ENCODE results near the gene CHCHD4.

CHCHD4 gene

DNA sequence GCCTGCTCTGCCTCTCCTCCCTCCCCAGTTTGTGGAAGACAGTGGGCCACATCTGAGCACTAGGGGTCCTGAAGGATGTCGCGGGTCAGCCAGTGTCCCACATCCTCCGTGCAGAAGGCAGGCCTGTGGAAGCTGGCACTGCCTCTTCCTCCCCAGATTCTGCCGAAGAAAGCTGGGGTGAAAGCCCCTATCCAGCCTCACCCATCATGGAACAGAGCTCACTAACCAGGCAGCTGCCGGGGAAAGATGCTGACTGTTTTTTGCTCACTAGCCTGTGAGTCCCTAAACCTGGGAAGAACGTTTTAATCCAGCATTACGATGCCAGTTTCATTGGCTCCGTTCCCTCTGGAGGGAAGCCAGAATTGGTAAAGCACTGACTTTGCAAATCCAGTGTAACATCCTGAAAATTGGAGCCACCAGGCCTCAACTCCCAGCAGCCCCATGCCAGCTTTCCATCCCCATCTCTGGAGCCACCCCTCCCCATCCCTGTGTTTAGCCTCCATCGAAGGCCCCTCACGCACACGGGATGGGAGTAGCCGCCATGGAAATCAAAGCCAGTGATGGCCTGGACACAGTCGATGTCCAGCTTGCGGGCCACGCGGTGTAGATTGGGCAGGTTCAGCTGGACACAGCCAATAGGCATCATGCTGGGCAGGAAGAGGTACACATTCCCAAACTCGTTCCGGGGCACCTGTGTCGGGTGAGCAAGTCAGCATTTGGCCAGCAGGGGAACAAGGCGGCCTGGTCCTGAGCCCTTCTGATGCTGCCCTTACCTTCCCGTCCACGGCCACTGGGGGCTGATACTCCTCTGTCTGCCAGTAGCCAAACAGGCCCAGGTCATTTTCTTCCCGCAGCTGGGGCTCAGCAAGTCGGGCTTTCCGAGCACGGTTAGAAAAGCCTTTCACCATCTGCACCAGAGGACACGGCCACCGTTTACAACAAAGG lies 23.6 kb upstream of the CHCHD4 start:
- no peak for DNase-seq

DNA sequence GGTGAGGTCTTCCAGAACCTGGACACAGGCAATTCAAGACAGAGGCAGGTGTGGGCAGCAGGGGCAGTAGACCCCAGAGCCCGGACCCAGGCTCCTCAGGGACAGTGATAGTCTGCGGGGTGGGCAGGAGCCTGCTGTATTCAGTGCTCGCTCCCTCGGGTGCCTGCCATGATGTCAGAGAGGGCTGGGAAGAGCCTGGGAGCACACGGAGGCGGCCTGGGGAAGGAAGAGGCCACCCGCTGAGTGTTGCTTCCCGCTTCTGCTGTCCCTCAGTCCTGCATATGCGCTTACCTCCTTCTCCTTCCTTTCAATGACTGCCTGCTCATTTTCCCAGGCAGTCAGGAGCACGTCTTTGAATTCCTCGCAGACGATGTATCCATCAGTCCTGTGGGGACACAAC lies 22.9 kb upstream of the CHCHD4 start:
- peak; percentile 26 for DNase-seq

DNA sequence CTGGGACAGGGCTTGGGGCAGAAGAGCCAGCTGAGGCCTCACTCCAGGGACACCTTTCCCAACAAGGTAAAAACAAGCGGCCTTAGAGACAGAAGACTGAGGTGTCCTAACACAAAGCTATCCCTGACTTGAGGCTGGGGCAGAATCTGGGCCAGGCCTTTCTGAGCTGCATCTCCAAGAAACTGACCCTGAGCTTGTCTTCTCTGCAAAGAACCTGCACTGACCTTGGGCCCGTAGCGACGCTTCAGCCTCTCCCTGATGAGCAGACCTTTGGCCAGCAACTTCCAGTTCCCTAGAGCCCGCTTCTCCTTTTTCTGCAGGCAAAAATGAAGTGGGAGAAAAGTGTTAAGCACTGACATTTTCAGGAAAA lies 22.4 kb upstream of the CHCHD4 start:
- peak; percentile 49 for DNase-seq

DNA sequence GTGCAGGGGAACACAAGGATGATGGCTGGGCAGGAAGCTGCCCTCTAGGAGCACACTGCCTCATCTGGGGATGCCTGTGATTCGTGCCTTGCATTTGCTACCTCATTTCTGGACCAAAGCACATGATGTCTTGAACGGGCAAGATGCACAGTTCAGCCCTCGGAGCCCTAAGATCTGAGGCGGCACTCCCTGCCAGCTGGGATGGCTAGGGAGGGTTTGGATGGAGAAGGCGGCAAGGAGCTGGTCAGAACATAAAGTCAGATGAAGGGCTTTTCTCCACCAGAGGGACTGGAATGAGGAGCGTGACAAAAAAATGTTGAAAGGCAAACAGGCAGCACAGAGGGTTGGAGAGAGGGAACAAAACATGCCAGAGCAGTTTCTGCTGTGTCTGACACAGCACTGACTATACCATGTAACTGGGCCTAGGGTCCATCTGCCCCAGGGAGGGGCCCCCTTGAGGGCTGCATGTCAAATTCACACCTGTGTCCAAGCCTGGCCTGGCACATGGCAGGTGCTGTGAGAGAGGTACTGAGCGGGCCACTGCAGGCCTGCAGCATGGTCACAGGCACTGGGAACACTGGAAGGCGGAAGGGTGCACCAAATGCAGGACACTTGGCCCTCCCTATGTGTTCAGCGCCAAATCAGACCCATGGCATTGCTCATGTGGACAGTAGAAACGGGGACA lies 21.9 kb upstream of the CHCHD4 start:
- no peak for DNase-seq

DNA sequence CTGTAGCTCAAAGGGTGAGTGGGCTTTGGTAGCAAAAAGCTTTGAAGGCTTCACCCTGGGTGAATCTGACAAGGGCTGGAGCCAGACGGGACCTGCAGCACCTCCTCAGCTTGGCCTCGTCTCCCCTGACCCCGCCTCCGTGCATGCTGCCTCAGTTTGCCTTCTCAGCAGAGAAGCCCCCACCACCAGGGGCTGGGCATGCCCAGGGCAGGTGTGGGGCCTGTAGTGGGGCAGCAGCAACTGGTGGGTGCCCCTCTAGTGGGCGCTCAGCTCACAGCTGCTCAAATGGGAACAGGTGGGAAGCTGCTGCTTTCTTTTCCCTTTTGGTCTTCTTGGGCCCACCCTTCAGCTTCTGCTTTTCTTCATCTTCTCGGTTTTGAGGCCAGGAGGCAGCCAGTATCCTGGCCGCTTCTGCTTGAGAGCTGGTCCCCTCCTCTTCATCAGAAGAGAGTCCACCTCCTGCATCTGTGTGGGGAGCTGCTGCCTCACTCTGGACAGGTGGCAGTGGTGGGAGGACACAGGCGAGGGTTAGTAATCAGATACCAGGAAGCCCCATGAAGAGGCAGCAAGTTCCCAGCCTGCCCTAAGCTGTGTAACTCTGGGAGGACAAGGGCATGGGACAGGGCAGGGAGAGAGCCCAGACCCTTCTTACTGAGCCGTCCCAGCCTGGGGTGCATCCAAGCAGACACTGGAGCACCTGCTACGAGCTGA lies 21.2 kb upstream of the CHCHD4 start:
- no peak for DNase-seq

DNA sequence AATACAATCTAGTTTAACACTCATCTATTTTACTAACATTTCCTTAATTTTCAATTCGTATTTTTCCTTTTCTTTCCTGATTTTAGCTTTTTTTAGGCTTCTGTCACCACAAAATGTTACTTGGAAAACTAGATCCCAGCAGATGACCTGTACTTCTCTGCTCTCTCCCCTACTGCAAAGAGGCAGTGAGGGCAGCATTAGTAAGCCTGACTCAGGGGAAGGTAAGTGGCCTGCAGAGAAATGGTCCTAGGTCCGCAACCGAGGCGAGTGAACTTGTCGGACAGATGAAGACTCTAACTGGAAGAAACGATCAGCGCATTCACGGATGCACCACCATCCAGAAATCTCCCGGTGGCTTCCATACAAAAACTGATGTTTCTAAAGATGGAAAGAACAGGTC lies 20.6 kb upstream of the CHCHD4 start:
- DNase-seq, result no peak

DNA sequence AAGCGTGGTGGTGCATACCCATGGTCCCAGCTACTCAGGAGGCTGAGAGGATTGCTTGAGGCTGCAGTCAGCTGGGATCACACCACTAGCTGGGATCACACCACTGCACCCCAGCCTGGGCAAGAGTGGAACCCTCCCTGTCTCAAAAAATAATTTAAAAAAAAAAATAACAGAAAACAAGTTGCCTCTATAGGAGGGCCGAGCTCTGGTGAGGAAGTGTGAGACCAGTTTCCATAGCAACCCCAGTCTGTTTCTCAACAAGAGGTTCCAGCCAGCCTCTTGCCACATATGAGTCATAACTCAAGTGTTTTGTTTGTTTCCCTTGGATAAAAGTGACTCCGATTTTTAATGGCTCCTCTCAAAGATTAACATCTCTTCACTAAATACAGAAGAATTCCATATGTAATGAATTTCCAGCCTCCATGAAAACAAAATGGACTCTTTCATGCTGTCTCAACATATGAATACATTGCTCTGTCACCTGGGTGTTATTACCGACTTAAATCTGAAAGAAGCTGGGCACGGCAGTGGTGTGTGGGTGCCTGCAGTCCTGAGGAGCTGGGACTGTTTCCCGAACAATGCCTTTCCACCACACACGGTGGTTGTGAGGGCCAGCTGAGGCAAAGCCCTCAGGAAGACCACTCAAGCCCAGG lies 19.9 kb upstream of the CHCHD4 start:
- peak; percentile 97 for DNase-seq

DNA sequence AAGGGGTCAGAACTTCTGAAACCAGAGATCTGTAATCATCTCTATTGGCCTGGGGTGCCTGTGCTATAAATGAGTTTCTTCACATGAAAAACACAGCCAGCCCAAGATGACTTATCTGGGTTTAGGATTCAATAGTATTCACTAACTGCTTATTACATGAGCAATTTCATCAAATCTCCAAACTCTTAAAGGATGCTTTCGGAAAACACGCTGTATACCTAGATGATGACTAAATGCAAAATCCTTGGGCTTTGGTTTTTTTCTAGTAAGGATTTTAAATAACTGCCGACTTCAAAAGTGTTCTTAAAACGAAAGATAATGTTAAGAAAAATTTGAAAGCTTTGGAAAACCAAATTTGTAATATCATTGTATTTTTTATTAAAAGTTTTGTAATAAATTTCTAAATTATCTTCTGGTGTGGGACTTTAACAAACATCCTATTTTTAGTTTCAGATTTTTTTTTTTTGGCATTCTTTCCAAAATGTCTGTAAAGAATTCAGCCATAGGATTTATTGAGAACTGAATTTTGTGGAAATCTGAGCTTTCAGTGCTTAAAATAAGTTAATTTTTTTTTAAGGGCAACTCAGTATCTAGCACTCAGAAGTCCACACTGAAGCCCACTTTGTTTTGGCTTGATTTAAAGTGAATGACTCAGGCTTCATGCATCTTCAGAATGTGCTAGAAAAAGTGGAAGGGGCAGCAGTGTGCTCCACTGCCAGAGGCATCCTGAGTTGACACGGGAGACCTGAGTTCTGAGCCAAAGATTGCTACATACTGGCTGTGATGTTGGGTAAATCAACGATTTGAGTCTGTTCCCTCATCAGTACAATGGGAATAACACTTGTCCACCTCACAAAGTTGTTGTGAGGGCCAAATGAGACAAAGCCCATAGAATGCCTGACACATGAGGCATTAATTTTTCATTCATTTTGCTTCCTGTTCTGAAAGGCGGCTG lies 18.9 kb upstream of the CHCHD4 start:
- DNase-seq, result peak; percentile 7

DNA sequence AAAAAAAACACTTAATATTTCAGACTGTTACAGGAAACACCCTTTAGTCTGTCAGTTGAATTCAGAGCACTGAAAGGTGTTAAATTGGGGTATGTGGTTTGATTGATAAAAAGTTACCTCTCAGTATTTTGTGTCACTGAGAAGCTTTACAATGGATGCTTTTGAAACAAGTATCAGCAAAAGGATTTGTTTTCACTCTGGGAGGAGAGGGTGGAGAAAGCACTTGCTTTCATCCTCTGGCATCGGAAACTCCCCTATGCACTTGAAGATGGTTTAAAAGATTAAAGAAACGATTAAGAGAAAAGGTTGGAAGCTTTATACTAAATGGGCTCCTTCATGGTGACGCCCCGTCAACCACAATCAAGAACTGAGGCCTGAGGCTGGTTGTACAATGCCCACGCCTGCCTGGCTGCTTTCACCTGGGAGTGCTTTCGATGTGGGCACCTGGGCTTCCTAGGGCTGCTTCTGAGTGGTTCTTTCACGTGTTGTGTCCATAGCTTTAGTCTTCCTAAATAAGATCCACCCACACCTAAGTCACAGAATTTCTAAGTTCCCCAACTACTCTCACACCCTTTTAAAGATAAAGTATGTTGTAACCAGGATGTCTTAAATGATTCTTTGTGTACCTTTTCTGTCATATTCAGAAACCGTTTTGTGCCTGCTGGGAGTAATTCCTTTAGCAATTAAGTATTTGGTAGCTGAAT lies 18.0 kb upstream of the CHCHD4 start:
- DNase-seq, result peak; percentile 31

DNA sequence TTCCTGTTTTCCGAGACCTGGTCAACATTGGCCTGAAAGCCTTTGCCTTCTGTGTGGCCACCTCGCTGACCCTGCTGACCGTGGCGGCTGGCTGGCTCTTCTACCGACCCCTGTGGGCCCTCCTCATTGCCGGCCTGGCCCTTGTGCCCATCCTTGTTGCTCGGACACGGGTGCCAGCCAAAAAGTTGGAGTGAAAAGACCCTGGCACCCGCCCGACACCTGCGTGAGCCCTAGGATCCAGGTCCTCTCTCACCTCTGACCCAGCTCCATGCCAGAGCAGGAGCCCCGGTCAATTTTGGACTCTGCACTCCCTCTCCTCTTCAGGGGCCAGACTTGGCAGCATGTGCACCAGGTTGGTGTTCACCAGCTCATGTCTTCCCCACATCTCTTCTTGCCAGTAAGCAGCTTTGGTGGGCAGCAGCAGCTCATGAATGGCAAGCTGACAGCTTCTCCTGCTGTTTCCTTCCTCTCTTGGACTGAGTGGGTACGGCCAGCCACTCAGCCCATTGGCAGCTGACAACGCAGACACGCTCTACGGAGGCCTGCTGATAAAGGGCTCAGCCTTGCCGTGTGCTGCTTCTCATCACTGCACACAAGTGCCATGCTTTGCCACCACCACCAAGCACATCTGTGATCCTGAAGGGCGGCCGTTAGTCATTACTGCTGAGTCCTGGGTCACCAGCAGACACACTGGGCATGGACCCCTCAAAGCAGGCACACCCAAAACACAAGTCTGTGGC lies 17.1 kb upstream of the CHCHD4 start:
- peak; percentile 37 for DNase-seq

DNA sequence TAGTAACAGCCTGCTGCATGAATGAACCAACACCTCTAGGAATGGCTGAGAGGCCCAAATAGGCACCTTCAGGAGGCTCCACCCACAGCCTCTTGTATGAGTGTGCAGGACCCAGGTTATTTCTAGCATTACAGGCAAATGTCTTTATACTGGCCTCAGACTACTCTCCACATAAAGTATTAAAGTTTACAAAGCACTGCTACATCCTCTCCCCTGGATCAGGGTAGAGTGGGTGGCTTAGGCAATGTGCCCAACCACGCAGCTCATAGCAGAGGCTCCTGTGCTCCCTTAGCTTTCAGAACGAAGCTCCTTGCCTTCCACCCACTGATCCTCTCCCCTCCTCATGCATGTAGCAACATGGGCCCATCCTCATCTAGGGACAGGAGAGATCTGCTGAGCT lies 16.5 kb upstream of the CHCHD4 start:
- no peak for DNase-seq

DNA sequence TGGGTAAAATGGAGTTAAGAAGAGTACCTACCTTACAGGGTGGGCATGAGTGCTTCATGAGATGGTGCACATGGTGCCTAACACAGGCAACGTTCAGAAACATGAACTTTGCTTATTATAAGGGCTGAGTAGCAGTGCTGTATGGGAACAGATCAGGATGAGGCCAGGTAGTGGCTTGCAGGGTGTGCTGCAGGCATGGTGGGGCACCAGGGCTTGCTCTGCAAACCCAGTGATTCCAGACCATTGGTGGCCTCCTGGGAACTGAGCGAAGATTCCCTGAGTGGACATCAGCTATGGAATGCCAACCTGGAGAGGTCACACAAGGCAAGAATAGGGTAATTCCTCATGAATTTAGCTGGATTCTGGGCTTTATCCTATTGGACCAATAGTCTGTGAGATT lies 16.0 kb upstream of the CHCHD4 start:
- DNase-seq, result no peak

DNA sequence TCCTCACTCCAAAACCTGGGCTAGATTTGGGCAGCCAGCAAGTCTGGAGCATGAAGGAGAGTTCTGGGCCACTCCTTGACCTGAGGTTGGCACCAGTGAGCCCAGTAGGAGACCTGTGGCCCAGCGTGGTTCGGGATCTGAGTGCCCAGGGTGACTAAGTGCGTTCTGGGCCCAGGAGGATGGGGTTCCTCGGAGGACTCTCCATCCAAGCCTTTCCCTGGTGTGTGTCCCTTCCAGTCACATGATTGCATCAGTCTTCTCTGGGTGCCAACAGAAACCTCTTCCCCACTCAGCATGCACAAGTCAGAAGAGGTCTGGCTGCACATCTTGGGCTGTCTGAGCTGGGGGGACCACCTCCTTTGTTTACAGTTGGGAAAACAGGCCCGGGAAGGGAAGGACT lies 15.1 kb upstream of the CHCHD4 start:
- DNase-seq, result no peak

DNA sequence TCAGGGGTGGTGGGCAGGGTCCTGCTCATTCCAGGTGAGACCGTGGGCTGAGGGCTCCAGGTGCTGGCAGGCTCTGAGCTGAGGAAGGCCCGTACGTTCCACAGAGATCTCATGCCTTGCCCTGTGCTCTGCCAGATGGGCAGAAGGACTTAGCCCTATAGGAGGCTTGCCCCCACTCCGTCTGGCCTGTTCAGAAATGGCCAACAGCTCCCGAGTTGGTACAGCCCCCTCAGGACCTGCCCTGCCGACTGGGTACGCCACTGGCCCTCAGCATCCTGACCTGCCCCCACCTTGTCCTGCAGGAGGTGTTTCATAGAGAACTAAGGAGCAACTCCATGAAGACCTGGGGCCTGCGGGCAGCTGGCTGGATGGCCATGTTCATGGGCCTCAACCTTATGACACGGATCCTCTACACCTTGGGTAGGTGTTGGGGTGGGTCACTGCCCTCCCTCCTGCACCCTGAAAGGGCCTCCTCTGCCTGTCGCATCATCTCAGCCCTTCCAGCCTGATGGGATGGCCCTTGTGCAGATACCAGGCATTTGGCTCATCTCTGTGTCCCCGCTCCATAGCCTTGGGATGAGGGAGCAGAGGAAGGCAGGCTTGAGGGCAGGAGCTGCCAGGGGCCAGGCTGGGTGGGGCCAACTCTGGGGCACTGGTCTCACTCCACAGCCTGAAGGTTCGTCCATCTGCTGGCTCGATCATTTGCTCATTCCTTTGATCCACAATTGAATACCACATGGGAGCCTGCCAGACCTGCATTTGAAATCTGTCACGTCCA lies 14.4 kb upstream of the CHCHD4 start:
- DNase-seq, result no peak

DNA sequence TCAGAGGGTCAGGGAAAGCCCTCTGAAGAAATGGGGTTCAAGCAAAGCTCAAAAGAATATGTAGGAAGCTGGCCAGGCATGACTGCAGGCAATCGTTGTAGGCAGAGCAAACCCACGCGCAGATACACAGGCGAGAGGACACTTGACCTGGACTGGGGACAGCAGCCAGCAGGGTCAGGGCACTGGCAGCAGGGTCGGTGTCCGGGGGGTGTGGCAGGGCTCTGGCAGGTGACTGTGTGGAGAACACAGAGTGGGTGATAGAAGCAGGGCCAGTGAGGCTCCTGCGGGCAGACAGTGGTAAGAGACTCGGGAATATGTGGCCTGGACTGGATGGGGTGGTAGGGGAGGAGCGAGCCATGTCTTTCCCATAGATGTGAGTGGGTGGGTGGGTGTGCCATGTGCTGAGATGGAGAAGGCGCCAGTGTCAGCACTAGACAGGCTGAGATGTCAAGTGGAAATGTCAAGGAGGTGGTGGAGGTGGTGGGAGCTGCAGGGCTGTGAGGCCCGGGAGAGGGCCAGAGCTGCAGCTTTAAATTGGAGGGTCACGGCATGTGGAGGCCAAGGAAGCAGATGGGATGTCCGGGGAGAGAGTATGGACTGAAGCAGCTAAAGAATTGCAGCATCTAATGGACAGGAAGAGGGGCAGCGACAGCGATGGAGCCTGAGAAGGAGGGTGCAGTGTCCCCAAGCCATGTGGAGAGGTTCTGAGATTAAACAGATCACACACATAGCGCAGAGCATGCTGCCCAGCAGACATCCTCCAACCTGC lies 13.6 kb upstream of the CHCHD4 start:
- DNase-seq, result no peak

DNA sequence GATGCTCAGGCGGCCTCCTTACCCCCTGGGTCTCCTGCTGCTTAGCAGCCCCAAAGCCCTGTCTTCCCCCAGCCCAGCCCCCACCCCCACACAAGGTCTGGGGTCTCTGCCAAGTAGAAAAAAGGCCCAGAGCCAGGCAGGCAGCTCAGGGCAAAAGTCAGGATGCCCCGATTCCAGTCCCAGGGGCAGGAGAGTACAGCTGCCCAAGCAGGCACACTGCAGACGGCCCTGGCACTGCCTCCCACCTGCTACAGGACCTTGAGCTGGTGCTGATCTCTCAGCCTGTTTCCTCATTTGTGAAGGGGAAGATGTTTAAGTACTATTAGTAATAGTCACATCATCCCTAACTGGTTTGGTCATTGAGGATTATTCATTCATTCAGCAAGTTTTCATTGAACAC lies 12.8 kb upstream of the CHCHD4 start:
- peak; percentile 49 for DNase-seq

DNA sequence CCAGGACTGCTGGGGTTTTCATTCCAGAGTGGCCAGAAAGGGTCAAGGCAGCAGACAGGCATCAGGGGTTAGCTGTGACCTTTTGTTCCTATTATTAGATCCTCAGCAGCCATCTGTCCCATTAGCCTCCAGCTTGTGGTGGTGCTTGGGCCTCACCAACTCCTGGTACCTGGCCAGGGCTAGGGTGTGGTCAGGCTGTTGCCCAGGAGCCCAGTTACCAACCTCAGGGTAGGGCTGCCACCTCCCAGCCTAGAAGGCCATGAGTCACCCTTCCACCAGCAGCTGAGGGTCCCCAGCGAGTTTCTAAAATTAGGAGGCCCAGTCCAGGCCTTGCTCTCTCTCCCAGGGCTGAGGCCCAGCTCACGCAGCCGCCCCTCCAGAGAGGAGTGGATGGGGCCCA lies 12.3 kb upstream of the CHCHD4 start:
- DNase-seq, result no peak

DNA sequence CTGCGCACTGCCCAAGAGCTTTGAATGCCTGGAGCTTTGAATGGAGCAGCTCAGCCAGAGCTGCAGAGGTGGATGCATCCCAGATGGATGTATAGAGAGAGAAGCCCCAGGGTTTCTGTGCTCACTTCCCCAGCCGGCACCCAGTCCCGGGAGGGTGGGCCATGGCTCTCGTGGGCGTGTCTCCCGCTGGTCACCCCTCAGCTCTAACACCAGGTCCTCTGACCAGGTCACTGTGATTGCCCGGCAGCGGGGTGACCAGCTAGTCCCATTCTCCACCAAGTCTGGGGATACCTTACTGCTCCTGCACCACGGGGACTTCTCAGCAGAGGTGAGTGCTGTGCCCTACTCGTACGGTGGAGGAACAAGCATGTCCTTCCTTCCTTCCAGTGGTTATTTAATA lies 10.9 kb upstream of the CHCHD4 start:
- no peak for DNase-seq

DNA sequence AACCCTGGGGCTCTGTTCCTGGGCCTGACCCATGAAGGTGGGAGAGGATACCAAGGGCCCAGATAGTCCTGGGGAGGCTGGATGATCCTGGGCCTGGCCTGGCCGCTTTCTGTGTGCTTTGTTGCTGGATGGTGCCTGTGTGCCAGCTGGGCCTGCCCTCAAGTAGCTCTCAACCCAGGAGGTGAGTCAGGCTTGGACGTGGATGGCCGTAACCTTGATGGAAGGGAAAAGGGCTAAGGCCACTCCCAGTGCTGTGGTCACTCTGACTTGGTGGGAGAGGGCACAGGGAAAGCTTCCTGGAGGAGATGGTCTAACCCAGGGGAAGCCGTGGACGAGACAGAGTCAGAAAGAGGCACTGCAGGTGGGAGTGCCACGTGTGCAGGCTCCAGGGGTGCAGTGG lies 9.6 kb upstream of the CHCHD4 start:
- no peak for DNase-seq
